VCaP (cell line): ENCODE results near the gene FBXW7.
A peak's percentile ranks its signal among the peaks of the same experiment; 100 is the strongest.

Experiments used
- H3K27ac ChIP-seq: fragments of 450-650 bp; 2 replicates; pipeline ENCODE4 v1.5.1; 2017
- TF ChIP-seq, protein P1 (sequence below): fragments of 450-650 bp; conservative IDR thresholded peaks from 2 replicates; pipeline ENCODE4 v1.5.1; 2017; ENCODE audit warnings: mild to moderate bottlenecking, moderate library complexity

Gene FBXW7

DNA sequence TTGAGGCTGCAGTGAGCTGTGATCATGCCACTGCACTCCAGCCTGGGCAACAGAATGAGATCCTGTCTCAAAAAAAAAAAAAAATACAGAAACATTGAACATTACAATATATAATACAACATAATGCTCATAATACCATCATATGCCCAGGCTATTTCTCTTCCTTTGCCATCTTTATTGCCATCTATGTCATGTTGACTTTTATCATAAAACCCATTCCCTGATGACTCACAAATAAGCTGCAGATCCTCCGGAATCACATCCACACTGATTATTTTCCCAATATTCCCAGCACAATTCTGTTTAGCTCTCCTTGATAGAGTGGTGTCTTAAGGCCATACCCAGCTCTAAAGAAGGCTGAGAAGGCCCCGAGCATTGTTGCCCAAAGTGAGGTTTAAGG, 9.2 kb upstream of the FBXW7 start:
- H3K27ac ChIP-seq = peak overlapping the region; percentile 65
- TF ChIP-seq, protein P1, sequence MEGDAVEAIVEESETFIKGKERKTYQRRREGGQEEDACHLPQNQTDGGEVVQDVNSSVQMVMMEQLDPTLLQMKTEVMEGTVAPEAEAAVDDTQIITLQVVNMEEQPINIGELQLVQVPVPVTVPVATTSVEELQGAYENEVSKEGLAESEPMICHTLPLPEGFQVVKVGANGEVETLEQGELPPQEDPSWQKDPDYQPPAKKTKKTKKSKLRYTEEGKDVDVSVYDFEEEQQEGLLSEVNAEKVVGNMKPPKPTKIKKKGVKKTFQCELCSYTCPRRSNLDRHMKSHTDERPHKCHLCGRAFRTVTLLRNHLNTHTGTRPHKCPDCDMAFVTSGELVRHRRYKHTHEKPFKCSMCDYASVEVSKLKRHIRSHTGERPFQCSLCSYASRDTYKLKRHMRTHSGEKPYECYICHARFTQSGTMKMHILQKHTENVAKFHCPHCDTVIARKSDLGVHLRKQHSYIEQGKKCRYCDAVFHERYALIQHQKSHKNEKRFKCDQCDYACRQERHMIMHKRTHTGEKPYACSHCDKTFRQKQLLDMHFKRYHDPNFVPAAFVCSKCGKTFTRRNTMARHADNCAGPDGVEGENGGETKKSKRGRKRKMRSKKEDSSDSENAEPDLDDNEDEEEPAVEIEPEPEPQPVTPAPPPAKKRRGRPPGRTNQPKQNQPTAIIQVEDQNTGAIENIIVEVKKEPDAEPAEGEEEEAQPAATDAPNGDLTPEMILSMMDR = no peak

DNA sequence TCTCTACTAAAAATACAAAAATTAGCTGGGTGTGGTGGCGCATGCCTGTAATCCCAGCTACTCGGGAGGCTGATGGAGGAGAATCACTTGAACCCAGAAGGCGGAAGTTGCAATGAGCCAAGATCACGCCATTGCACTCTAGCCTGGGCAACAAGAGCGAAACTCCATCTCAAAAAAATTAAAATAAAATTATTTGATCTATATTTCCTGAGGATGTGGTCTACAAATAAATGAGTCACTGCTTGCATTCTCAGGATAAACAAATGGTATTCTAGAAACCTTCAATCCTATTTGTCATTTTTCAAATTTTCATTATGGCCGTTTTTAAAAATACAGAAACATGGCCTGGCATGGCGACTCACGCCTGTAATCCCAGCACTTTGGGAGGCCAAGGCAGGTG, 8.6 kb upstream of the FBXW7 start:
- H3K27ac ChIP-seq = peak overlapping the region; percentile 65

DNA sequence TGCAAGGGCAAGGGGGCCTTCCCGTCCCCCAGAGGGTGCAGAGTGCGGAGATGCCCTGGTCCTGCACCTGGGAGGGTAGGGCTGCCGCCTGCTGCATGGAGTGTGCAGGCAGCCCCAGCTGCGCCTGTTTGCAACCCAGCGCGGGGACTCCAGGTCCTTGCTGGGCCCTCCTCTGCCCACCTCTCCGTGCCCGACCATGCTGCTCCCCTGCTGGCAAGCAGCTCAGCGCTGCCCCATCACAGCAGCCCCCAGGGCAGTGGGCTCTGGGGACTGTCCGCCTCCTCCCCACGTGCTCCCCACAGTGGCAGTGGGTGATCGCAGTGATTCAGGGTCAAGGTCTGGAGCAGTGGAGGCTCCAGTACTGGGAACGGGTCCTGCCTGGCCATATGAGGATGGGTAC, 5.0 kb upstream of the FBXW7 start:
- TF ChIP-seq, protein P1 = no peak
- no peak overlapping the region for H3K27ac ChIP-seq

DNA sequence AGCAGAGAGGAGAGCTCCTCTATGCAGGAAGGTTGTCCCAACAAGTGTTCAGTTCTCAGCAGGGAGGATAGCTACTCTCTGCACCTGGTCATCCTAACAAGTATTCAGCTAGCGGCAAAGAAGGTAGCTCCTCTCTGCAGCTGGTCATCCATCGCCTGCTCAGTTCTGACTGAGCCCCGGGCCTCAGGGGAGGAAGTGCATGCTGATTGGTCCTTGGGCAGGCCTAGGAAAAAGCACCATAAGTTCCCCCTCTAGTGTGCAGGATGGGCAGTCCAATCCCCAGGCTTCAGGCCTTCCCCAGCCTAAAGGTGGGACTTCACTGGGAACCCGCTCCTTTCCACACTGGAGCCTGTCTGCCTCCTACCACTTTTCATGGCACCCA, 4.4 kb upstream of the FBXW7 start:
- TF ChIP-seq, protein P1 = no peak
- H3K27ac ChIP-seq = no peak overlapping the region

DNA sequence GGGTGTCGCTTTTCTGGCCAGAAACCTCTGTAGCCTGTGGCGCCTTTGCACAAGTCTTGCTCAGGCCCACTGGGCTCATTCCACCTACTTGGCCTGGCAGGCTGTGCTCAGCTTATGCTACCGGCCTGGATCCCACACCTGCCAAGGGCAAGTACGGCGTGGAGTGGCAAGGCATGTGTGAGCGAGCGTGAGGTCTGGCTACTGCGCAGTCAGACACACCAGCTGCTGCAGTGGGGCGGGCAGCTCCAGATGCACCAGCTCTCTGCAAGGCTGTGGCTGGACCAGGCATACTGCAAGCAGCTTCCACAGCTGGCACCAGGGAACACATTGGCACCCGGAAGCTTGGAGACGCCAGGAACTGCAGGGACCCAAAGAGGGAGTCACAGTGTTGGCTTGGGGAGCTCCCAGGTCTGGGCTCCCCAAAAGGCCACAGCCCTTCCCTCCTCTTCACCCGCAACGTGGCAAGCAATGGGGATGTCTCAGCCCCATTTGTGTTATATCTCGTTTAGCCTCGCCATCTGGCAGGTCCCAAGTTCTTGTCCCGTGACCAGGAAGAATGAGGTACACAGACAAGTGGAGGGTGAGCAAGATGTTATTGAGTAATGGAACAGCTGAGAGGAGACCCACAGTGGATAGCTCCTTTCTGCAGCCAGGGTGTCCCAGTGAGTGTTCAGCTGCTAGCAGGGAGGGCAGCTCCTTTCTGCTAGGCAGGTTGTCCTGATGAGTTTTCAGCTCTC, 3.8 kb upstream of the FBXW7 start:
- no peak overlapping the region for H3K27ac ChIP-seq
- TF ChIP-seq, protein P1 = no peak

DNA sequence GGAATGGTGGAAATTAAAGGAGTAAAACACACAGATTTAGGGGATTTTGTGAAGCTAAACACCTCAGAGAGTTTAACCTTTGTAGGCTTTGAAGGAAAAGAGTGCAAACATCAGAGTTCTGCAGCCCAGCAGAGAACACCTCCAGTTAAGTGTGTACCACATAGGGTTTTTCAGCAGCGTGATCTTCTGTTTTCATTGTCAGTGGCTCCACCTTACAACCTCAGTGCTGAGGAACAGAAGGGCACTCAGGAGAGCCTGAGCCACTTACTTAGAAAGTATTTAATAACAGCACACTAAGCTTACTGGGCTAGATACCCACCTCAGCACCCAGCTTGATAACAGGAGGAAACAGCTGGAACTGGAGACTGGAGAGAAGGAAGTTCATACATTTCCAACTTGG, 2.0 kb upstream of the FBXW7 start:
- TF ChIP-seq, protein P1 = no peak
- peak overlapping the region; percentile 86; the same call in 1 of the 2 replicates for H3K27ac ChIP-seq

DNA sequence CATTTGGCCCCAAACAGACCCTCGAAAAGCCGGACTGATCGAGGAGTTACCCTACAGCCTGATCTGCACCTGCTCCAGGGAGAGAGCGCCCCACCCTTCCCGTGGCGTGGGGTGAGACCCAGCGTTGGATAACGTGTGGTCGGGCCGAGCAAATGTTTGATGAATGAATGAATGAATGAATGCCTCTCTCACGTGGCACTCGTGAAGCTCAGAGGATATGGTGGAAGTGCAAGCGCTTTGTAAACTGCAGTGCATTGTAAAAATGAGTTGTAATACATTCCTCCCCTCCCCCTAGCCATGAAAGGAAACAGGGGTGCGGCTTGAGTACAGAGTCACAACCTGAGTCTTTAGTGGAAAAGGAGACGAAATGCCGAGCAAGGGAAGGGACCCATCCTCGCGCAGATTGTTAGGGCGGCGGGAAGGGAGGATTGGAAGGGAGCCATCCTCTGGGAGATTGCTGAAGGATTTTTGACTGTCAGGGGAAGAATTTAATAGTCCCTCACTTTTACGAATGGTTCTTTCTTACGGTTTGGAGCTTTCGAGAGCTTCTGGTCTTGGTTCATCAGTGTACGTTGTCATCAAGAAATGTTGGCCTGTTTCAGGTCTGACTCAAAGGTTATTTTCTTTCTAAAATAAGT, 772 bp upstream of the FBXW7 start:
- TF ChIP-seq, protein P1 = no peak

DNA sequence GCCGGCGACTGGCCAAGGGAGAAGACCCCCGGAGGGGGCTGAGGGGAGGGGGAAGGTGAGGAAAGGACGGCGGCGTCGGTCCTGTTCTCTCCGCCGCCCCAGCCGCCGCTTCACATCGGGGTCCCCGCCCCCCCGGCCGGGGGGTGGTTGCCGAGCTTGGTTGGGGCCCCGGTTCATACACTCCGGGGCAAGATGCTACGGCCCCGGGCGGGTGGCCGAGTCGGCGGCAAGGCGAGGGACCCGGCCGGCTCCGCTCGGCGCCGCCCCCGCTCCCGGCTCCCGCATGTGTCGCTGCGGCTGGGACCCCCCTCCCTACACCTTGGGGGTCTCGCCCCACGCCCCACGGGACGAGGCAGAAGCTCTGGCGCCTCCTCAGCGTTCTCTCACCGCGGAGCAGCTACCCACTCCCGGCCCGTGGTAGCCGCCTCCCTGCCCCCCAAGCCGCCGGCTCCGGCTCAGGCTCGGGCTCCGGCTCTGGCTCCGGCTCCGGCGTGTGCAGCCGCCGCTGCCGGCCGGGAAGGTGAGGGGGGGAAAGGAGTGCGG, 461 bp downstream of the FBXW7 start:
- TF ChIP-seq, protein P1 = no peak
- H3K27ac ChIP-seq = peak overlapping the region; percentile 86

More for the DNA sequence above, 772 bp upstream of the FBXW7 start:
- H3K27ac ChIP-seq = peak overlapping the region; percentile 86
